Right hindlimb (tissue), 1 donor: ENCODE results near the gene QPCTL.
A peak's percentile ranks its signal among the peaks of the same experiment; 100 is the strongest.
"Not testable (repeated sequence)": the region's sequence is repeated elsewhere in the genome, so short reads cannot be mapped to it uniquely, and the experiment has no call there.

ENCODE experiments used
- DNase-seq: peaks from one replicate; pipeline ENCODE4 v3.0.0-alpha.2; 2018

The QPCTL gene

DNA sequence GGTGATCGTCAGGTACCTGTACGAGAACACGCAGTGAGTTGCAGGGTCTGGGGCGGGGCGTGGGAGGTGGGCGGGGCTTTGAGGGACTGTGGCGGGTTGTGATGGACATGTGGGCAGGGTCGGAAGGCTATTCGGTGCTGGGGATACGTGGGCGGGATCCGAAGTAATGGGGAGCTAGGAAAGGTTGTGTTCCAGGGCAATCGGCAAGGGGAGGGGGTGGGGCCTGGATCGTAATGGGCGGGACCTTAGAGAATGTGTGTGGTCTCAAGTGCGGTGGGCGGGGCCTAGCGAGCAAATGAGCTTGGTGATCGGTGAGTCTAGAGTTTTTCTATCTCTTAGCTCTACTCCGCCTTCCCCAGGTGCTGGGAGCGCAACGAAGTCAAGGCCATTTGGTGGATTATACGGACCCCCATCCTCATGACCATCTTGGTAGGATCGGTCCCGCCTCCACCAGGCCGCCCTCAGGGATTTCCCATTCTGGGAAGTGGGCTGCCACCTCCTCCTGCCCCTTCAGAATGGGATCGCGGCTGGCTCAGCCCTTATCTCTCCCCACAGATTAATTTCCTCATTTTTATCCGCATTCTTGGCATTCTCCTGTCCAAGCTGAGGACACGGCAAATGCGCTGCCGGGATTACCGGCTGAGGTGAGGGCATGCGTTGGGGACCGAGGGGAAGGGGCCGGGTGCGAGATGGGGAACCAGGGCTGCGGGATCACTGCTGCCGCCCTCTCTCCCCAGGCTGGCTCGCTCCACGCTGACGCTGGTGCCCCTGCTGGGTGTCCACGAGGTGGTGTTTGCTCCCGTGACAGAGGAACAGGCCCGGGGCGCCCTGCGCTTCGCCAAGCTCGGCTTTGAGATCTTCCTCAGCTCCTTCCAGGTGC lies 14.9 kb upstream of the QPCTL start:
- DNase-seq = peak; percentile 52

DNA sequence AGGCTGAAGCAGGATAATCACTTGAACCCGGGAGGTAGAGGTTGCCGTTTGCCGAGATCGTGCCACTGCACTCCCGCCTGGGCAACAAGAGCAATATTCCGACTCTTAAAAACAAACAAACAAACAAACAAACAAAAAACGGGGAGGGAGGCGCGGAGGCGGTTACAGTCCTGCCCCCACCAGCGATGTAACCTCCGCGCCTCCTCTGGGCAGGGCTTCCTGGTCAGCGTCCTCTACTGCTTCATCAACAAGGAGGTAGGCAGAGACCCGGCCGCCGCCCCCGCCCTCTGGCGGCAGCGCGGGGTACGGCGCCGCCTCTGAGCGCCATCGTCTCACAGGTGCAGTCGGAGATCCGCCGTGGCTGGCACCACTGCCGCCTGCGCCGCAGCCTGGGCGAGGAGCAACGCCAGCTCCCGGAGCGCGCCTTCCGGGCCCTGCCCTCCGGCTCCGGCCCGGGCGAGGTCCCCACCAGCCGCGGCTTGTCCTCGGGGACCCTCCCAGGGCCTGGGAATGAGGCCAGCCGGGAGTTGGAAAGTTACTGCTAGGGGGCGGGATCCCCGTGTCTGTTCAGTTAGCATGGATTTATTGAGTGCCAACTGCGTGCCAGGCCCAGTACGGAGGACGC lies 11.0 kb upstream of the QPCTL start:
- peak; percentile 82 for DNase-seq

DNA sequence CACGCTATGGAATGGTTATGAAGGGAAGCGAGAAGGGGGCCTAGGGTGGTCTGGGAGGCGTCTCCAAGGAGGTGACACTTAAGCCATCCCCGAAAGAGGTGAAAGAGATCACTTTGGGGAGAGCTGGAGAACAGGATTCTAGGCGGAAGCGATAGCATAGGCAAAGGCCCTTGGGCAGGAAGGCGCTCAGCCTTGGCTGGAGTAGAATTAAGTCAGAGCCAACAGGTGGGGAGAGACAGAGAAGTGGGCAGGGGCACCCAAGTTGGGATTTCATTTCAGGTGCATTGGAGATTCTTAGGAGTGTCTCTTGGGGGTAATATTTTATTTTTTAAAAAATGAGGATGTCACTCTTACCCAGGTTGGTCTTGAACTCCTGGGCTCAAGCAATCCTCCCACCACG lies 10.3 kb upstream of the QPCTL start:
- no peak for DNase-seq

DNA sequence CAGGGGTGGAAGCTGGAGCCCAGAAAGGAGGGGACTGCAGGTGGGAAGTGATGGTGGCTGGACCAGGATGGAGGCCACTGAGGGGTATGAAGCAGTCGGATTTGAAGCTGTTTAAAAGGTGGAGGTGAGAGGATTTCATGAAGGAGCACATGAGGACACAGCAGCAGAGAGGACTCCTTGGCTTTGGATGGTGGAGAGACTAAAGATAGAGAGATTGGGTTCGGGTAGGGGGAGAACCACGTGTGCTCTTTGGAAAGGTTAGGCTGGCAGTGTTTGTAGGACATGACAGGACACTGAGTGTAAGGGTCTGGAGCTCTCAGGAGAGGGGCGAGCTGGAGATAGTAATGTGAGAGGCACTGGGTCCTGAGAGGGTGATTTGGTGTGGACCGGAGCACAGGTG lies 9.6 kb upstream of the QPCTL start:
- no peak for DNase-seq

DNA sequence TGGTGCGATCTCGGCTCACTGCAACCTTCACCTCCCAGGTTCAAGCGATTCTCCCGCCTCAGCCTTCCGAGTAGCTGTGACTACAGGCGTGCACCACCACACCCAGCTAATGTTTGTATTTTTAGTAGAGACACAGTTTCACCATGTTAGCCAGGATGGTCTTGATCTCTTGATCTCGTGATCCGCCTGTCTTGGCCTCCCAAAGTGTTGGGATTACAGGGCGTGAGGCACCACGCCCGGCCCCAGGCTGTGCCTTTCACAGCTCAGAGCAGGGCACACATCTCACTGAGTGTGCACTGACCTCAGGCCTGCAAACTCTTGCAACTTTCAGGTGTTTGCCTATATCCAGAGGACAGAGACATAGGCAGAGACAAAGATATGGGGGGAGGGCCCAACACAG lies 7.4 kb upstream of the QPCTL start:
- DNase-seq = not testable (repeated sequence)

DNA sequence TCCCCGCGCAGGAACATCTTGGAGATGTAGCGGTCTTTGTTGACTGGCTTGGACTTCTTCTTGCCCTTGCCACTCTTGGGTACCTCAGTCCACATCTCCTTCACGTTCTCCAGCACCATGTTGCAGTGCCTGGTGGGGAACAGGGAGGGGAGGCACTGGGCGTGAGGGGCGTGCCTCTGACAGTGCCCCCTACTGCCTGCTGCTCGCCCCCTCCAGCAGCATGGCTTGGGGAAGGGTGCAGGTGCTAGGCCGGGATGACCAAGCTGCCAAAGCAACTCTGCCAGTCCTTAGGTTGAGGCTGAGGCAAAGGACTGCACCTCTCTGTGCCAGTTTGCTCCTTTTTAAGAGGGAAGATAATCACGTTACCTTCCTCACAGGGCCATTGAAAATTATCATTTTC lies 4.9 kb upstream of the QPCTL start:
- no peak for DNase-seq

DNA sequence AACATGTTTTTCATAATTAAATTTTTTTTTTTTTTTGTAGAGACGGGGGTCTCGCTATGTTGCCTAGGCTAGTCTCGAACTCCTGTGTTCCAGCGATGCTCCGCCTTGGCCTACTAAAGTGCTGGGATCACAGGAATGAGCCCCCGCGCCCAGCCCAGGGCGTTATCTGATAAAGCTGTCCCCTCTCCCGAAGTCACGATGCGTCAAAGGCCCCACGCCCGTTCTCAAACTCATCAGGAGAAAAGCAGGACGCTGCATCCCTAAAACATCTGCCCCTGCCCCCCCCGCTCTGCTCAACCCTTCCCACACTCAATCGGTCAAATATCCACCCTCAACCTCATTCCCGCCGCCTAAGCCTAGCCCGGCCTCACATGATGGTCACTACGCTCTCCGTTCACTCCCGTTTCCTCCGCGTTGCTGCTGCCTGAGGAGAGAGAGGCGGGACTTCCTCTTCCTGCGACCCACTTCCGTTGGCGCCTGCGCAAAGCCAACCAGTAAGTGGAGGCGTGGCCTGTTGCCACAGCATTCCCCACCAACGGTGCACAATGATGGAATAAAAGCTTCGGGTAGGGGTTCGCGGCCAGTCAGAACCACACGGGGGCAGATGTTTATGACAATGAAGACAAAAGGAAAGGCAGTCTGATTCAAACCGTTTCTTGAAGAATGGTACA lies 815 bp upstream of the QPCTL start, which contains the start of gene SNRPD2:
Gene SNRPD2, minus strand, starts transcription at position 438 of the 671 bp plus-strand sequence. Its CDS starts 65 bp downstream, at position 373.
- DNase-seq = peak; percentile 96

DNA sequence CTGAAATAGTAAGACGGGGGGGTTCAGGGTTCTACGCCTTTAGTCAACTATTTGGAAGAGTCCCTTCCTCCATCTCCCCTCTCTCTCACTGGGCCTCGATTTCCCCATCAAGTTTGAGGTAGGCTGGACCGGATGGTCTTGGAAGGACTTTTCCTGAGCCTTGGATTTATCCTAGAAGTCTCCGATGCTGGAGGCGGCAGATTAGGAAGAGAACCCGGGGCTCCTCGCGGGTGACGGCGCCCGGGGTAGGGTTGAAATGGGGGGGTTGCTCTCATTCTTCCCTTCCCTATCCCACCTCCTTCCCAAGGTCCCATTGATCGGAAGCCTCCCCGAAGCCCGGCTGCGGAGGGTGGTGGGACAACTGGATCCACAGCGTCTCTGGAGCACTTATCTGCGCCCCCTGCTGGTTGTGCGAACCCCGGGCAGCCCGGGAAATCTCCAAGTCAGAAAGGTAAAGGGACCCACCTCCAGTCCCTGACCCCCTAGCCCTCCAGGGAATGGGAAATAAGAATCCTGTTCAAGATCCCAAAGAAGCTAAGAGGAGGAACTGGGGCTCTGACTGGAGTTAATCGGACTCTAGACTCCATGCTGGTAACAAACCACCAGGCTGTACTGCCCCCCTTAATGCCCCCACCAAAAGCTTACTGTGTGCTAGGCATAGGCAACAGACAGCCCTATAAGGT lies 781 bp downstream of the QPCTL start:
- peak; percentile 80 for DNase-seq

DNA sequence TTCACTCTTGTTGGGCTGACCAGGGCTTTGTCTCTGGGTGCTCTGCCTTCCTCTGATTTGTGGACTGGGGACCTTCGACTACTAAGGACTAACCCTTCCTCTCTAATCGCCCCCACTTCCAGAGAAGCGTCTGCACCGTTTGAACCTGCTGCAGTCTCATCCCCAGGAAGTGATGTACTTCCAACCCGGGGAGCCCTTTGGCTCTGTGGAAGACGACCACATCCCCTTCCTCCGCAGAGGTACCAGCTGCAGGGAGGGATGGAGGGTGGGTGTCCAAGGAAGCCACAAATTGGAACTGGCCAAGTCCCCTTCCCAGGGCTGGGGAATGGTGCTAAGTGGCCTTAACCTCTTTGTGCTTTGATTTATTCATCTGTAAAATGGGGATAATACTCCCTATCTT lies 9.2 kb downstream of the QPCTL start:
- DNase-seq = no peak

DNA sequence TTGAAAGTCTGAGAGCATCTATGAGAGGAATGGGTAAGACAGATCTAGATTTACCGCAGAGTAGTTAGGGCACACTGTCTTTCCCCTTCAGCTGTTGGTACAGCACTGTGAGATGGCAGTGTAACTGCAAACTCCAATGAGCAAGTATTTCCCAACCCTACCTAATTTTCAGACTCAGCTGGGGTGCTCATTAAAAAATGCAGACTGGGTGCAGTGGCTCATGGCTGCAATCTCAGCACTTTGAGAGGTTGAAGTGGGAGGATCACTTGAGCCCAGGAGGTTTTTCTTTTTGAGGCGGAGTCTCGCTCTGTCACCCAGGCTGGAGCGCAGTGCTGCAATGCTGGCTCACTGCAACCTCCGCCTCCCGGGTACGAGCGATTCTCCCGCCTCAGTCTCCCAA lies 12.6 kb downstream of the QPCTL start:
- no peak for DNase-seq

DNA sequence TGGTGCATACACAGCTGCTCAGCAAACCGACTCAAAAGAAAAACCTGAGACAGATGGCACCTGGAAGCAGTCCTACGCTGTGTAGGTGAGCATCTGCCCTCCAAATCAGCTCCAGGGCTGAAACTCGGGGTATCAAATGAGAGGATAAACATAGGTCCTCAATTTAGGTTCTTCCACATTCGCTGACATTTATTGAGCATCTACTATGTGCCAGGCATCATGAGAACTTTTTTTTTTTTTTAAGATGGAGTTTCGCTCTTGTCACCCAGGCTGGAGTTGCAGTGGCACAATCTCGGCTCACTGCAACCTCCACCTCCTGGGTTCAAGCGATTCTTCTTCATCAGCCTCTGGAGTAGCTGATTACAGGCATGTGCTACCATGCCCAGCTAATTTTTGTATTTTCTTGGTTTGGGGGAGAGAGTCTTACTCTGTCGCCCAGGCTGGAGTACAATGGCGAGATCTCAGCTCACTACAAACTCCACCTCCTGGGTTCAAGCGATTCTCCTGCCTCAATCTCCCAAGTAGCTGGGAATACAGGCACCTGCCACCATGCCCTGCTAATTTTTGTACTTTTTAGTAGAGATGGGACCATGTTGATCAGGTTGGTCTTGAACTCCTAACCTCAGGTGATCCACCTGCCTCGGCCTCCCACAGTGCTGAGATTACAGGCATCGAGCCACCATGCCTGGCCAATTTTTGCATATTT lies 13.4 kb downstream of the QPCTL start:
- no peak for DNase-seq

DNA sequence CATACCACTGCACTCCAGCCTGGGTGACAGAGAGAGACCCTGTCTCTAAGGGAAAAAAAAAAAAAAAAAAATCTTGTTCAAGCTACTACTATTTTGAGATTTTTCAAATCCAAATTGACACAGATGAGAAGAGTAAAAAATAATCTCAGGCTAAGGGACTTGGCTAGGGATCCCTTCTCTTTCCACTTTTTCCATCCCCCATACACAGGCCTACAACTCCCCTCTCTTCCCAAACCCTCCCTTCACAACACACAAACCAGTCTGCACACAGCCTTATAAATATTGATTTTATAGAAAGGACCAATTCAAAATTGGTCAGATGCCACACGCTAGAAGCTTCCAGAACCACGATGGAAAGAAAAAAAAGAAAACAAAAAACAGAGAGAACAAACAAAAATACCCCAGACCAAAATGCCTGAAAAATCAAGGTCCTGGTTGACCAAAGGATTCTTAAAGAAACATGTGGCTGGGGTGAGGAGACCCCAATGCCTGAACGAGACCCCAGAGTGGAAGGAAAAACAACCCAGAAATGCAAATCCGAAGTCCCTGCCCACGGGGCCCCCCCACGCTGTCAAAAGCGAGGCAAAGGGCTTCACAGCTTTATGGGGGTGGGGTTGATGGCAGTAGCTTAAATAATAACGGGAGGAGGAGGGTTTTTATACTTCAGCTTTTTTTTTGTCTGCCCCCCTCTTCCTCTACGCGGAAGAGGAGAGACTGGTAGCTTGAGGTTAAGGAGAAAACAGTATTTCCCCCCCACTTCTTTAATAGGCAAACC lies 18.1 kb downstream of the QPCTL start:
- DNase-seq = no peak

DNA sequence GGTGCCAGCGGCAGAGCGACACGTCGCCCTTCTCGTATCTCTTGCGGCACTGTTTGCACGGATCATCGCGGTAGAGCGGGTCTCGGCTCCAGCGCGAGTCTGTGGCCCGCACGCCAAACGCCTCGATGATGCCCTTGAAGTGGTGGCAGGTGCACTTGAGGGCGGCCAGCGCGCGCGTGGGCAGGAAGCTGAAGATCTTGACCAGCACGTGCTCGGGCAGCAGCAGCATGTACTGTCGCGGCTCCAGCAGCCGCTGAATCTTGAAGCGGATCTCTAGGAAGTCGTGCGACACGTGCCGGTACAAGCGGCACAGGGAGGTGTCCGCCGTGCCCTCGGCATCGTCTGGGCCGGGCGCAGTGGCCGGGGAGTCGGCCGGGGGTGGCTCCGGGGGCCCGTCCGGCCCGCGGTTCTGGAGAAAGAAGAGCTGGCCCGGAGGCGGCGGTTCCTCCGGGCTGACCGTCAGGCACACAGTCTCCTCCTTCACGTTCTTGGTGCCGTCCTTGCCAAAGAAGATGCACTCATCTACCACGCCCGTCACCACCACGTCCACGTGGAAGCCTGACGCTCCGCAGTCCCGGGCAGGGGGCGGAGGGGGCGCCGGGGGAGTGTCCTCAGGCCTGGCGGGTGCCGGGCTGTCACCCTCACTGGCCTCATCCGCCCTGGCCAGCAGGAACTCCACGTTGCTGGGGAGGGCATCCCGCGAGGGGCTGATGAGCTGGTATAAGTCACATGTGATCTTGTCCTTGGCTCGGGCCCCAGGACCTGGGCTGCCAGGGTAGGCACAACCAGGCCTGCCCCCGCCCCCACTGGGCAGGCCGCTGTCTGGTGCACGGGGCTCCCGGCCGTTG lies 19.6 kb downstream of the QPCTL start:
- DNase-seq = no peak

DNA sequence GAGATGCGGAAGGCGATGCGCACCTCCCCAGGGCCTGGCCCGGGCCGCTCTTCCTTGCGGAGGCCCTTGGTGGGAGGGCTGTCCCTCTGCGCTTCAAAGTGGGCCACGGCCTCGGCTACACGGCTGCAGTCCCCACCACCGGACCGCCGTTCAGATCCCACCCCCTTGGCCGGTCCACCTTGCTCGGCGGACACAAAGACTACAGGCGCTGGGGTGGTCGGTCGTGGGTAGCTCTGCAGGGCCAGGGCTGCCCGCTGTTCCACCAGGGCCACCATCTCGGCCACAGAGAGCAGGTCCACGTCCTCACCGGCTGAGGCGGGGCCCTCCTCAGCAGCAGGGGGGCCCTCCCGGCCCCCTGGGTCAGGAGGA lies 20.2 kb downstream of the QPCTL start:
- DNase-seq = no peak

DNA sequence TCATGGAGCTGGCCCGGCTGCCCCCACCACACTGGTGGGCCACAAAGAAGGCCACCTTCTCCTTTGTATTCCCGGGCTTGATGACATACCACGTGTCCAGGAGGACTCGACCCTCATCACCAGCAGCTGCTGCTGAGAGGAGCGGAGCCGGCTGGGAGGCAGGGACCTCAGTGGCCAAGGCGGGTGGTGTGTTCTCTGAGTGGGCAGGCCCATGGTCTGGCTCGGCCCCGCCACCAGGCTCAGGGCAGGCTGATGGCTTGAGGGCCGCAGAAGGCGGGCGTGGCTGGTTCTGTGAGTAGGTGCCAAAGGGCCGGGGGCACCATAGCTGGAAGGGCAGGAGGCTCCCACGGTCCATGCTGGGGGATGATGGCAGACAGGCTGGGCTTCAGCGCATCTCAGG lies 20.7 kb downstream of the QPCTL start:
- DNase-seq = no peak

DNA sequence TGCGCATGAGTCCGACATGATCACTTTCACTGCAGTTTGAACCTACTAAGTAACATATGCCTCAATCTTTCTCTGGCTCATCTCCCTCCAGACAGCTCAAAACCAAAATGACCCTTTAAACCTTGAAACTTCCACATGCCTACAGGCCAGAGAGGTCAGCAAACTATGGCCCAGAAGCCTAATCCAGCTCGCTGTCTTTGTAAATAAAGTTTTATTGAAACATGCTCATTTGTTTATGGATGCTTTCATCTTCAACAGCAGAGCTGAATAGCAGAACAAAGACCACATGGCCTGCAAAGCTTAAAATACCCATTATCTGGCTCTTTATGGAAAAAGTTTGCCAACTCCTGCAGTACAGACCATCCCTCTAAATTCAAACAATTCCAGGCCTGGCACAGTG lies 22.7 kb downstream of the QPCTL start:
- DNase-seq = no peak

DNA sequence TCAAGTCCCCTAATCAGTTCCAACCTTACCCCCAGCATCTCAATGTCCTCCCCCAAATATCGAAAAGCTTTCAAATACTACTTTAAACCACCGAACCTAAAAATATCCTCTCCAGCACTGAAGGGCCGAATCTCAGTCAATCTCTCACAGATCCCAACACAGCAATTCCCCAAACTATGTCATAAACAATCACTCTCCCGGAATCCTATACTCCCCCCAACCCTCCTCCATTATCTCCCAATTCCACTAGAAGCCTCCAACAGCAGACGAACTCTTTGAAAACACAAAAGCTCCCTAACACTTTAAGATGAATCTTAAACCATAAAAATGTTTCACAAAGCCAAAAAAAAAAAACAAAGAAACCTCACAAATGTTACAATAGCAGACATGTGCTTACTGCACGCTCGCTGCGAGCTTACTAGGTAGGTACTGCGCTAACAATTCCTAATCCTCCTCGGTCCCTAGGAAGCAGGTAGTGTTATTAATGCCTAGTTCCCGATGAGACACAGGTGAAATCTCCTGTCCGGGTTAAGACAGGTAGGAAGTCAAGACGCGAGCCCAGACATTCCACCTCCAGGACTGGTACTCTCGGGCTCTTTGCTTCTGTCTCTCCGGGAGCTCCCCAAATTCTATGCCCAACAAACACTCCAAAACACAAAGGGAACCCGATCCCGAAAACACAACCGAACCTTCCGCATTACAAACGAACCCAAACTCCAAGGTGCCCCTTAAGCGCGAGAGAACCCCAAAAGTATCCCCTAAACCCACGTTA lies 24.1 kb downstream of the QPCTL start:
- DNase-seq = no peak

DNA sequence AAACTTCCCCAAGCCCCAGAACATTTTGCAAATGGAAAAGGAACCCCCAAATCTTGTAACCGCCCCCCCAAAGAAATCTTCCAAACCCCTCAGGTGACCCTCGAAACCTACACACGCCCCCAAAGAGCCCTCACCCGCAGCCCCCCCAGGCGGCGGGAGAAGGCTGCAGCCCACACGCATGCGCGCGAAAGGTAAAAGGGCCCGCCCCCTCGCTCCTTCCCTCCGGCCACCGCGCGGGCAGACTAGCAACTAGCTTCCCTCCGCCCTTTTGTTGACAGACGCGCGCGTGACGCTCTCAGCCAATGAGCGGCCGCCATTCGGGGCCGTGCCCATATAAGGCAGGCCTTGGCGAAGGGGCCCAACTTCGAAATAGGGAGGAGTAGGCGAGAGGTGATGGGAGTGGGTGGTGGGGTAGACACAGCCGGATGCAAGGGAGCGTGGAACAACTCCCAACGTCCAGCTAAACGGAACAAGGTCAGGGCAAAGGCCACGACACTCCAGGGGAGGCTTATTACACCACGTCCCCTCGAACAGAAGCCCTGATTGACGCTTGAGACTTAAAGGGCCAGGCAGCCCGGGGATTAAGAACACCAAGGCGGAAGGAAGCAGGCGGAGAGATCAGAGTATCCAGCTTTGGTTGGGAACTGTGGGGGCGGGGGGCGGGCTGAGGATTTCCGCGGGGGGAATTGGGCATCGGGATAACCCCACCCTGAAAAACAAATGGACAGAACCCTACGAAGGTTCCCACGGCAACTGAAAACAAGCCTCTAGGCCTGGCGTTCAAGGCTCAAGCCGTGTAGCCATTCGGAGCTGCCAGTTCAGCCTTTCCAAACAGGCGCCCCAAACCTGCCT lies 24.9 kb downstream of the QPCTL start:
- peak; percentile 100 for DNase-seq
